Neural progenitor cell (in vitro differentiated cells): ENCODE measurements around the gene MRGPRF.
"Not testable (repeated sequence)": the region's sequence is repeated elsewhere in the genome, so short reads cannot be mapped to it uniquely, and the experiment has no call there.

Experiments
- CTCF ChIP-seq: fragments of 200-600 bp; sonication (generic); IDR thresholded peaks from 2 replicates; pipeline ENCODE4 v1.5.1; 2017; ENCODE audit warnings: antibody characterized with exemption, mild to moderate bottlenecking
- EZH2 ChIP-seq: fragments of 200-600 bp; sonication (generic); IDR thresholded peaks from 2 replicates; pipeline ENCODE4 v1.6.1; 2017; ENCODE audit warnings: antibody characterized with exemption, mild to moderate bottlenecking, moderate library complexity
- EZH2phosphoT487 ChIP-seq: fragments of 200-600 bp; sonication (generic); IDR thresholded peaks from 2 replicates; pipeline ENCODE4 v1.6.1; 2017; ENCODE audit warnings: antibody characterized with exemption

- not testable (repeated sequence) for TF ChIP-seq CTCF, EZH2, EZH2phosphoT487
Measured at GRCh38 chr11:68999748-69000355, 13.2 kb downstream of the MRGPRF start.
